ENCODE results near the gene DOK5. TPM values are rescaled to one million over a fixed set of nuclear protein-coding genes. Genes with fewer than 3 reads are reported as not detected.

DOK5 gene
- total and polyA plus RNA-seq, 2 of the 4 experiments (the other 2 are of a cell fraction): 2.8 to 3.9 TPM

- Histone ChIP-seq H2BK120ac (ENCODE audit: low read depth, low read length) (no peak overlapping the region), H3K18ac (ENCODE audit: low read depth, low read length) (no peak overlapping the region), H4K5ac (ENCODE audit: low read depth, low read length) (no peak overlapping the region), H3K4ac (ENCODE audit: low read depth, low read length) (no peak overlapping the region), H3K56ac (ENCODE audit: extremely low read depth, insufficient read depth, low read length) (no peak overlapping the region), H2AK5ac (ENCODE audit: low read depth, low read length) (no peak overlapping the region), H2AFZ (replicated peaks; ENCODE audit: low read length, poor library complexity) (no peak overlapping the region), H3K9ac (ENCODE audit: low read depth, low read length) (no peak overlapping the region), H3K27me3 (ENCODE audit: control insufficient read depth, insufficient read depth, low read length) (peaks cover 5% of the 10 kb centered on the region), H3K36me3 (ENCODE audit: control insufficient read depth, insufficient read depth, low read length) (no peaks in the 10 kb centered on the region), H2BK15ac (ENCODE audit: low read depth, low read length) (no peak overlapping the region), H3K14ac (replicated peaks; ENCODE audit: low read depth, low read length) (no peak overlapping the region), H4K8ac (ENCODE audit: low read depth in 2 of 2, low read length in 2 of 2) (no peak overlapping the region), H2AK9ac (replicated peaks; ENCODE audit: low read depth, low read length, poor library complexity) (no peak overlapping the region), H2BK5ac (ENCODE audit: low read depth, low read length, poor library complexity, severe bottlenecking) (no peak overlapping the region), H3K4me3 (ENCODE audit: insufficient read depth, low read depth, low read length) (no peak overlapping the region), H3K4me2 (ENCODE audit: low read depth, low read length) (no peak overlapping the region), H3K9me1 (ENCODE audit: insufficient read depth, low read length) (no peaks in the 10 kb centered on the region), H3K27ac (ENCODE audit: insufficient read depth, low read length) (no peak overlapping the region), H4K91ac (ENCODE audit: insufficient read depth, low read depth, low read length) (no peak overlapping the region), H3K79me1 (ENCODE audit: low read depth in 1 of 2, low read length in 2 of 2) (no peaks in the 10 kb centered on the region), H3K4me1 (ENCODE audit: control insufficient read depth, insufficient read depth, low read length) (no peaks in the 10 kb centered on the region), H3K9me3 (ENCODE audit: control insufficient read depth, insufficient read depth, low read length) (no peaks in the 10 kb centered on the region), H4K20me1 (ENCODE audit: insufficient read depth, low read length) (no peaks in the 10 kb centered on the region), H3K23ac (ENCODE audit: low read depth, low read length) (no peak overlapping the region), H2BK20ac (ENCODE audit: low read depth, low read length) (no peak overlapping the region)
- CTCF ChIA-PET: no interaction called here
- BruUV-seq (replicated peaks): no TSS peak
- ATAC-seq (ENCODE audit: low read depth): no peak
- in situ Hi-C loops (cut with MboI; ENCODE audit: low sequenced_read_pairs): no loop called here
- no CpG with 5 or more reads among the region's 4 CpGs for WGBS, 2 experiments (ENCODE audit: extremely low coverage in 2 of 2, insufficient read length in 1 of 2)
- no peak for TF ChIP-seq CHD1 (IDR thresholded peaks at IDR 0.05; ENCODE audit: low read depth, low read length)
- TF ChIP-seq USF2 (IDR thresholded peaks at IDR 0.05; ENCODE audit: low read depth, low read length): no peak
- no peak for TF ChIP-seq RCOR1 (IDR thresholded peaks at IDR 0.05; ENCODE audit: insufficient replicate concordance, low read length)
- no peak for TF ChIP-seq RAD21 (IDR thresholded peaks at IDR 0.05; ENCODE audit: low read length)
- no peak for TF ChIP-seq NFE2L2 (IDR thresholded peaks at IDR 0.05; ENCODE audit: low read depth, low read length)
- TF ChIP-seq BHLHE40 (IDR thresholded peaks at IDR 0.05; ENCODE audit: low read depth, low read length): no peak
- intact Hi-C loops (cut with micrococcal nuclease): no loop called here
- POLR2A ChIA-PET (ENCODE audit: unreplicated experiment): no interaction called here
- DNase-seq: no peak
- dilution Hi-C loops (cut with HindIII; ENCODE audit: low sequenced_read_pairs, unreplicated experiment): no loop called here
These were observed 6.0 kb downstream of the DOK5 start for GRCh38 chr20:54481442-54481841.
